Subcutaneous abdominal adipose tissue (tissue), 5 donors: Measurements from ENCODE around the gene OVCA2.

ENCODE experiments used
- H3K27ac ChIP-seq: one replicate; pipeline ENCODE4 v1.7.0; 2013; ENCODE audit warnings: low read depth, mild to moderate bottlenecking, inconsistent platforms, low read length, moderate library complexity
- H3K27me3 ChIP-seq, 5 donors: one replicate each; pipeline ENCODE4 v1.7.0; 2013; ENCODE audit warnings: low read length in 5 of 5, inconsistent platforms in 1 of 5; ENCODE audit not compliant: control insufficient read depth in 5 of 5, insufficient read depth in 4 of 5
- H3K36me3 ChIP-seq, 5 donors: one replicate each; pipeline ENCODE4 v1.7.0; 2013; ENCODE audit warnings: low read length in 5 of 5; ENCODE audit not compliant: control insufficient read depth in 5 of 5, insufficient read depth in 5 of 5
- H3K4me1 ChIP-seq, 5 donors: one replicate each; pipeline ENCODE4 v1.7.0; 2013; ENCODE audit warnings: low read length in 5 of 5, mild to moderate bottlenecking in 3 of 5, moderate library complexity in 1 of 5; ENCODE audit not compliant: control insufficient read depth in 5 of 5, insufficient read depth in 5 of 5
- H3K4me3 ChIP-seq, 5 donors: one replicate each; pipeline ENCODE4 v1.7.0; 2013; ENCODE audit warnings: low read length in 5 of 5, low read depth in 1 of 5
- H3K9ac ChIP-seq, 5 donors: one replicate each; pipeline ENCODE4 v1.7.0; 2013; ENCODE audit warnings: low read length in 5 of 5, mild to moderate bottlenecking in 4 of 5, moderate library complexity in 3 of 5
- H3K9me3 ChIP-seq, 5 donors: one replicate each; pipeline ENCODE4 v1.7.0; 2013; ENCODE audit warnings: low read length in 5 of 5; ENCODE audit not compliant: control insufficient read depth in 5 of 5
- donor health status: healthy.
- donor health status: healthy.
- donor health status: healthy.
- donor health status: healthy.
- donor health status: healthy.

Gene OVCA2

DNA sequence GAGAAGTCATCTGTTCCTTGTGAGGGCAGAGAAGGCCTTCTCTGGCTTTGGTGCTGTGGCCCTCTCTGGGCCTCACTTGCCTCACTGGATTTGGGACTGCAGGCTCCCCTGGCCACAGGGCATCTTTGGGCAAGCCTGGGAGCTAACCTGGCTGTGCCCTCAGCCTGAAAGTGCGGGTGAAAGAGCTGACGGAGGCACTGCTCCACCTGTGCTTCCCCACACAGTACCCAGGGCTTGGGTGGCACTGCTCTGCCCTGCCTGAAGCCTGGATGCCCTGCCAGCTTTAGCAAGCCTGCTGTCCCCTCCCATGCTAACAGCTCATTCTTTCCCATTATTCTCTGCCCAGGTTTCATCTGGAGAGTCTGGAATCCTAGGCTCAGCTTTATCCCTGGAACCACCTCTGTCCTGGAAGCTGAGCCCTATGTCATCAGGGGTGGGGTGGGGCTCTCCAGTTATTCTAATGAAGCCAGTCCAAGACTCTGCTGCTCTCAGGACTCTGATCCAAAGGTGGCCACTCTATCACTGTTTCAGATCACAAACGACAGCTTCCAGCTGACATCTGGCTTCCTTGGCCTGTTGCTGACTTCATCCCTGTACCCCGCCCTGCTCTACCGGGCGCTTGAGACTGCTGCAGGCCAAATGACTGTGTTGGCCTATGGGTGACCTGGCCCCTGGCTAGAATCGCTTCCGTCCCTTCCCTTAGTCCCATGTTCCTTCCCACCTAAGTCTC lies 42.4 kb downstream of the OVCA2 start:
- H3K27ac ChIP-seq: peak overlapping the region; percentile 75
- H3K4me3 ChIP-seq: peak overlapping the region in 2 of 5 donors; percentile 18 to 36
- H3K9ac ChIP-seq: peak overlapping the region in 3 of 5 donors; percentile 11 to 53 (median 38)
- H3K4me1 ChIP-seq: peaks cover 41 to 68% (median 61%) of the 10 kb centered on the region in 5 donors
- peaks cover 0 to 33% (median 23%) of the 10 kb centered on the region in 5 donors for H3K36me3 ChIP-seq
- no peaks in the 10 kb centered on the region for H3K9me3 ChIP-seq
- H3K27me3 ChIP-seq: no peaks in the 10 kb centered on the region

DNA sequence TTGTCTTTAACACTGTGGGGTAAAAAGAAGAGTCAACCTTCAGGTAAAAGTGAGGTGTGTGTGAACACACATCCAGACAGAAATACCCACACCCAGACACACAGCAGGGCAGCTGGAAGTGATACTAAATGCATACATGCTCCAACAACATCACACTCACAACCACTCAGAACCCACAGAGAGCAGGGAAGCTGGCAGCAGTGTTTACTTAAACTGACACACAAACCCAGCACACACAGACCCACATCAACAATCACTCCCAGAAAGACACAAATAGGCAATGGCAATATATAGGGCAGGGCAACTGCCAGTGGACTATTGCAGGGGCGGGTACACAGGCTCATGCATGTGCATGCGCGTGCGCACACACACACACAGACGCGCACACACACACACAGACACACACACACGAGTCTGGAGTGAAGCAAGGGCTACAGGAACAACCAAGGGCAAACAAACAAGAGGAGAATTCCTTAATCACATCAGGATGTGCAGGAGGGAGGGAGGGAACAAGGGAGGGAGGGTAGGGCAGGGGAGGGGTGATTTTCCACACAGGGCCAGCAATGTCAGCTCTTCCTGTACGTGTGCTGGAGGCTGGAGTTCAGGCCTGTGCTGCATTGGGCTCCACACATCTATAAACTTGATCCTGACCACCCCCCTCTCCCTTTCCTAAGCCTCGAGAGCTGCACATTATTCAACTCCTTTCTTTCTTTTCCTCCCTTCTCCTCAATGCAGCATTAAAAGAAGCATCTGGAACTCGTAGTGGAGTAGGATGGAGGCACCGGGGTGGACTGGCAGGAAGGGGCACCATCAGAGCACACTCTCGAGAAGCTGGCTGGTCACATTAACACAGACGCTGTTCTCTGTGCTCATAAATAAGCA lies 43.2 kb downstream of the OVCA2 start:
- Histone ChIP-seq H3K9ac (peak overlapping the region in 2 of 5 donors; percentile 11 to 35), H3K36me3 (peaks cover 0 to 26% (median 20%) of the 10 kb centered on the region in 5 donors)

DNA sequence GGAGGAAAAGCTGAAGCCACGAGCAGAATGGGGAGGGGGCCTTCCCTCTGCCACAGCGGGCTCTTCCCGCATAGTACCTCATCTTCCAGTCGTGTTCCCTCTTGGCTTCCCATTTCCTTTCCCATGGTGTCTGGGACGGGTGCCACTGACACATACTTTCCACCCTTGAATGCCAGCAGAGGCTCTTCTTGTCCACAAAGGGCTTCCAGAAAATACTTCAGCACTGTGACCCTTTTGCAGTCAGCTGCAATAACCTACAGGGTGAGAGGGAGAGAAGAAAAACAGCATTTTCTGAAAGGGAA lies 43.8 kb downstream of the OVCA2 start:
- Histone ChIP-seq H3K27ac (peak overlapping the region; percentile 75), H3K4me1 (peaks cover 41 to 82% (median 73%) of the 10 kb centered on the region in 5 donors), H3K9me3 (no peaks in the 10 kb centered on the region), H3K9ac (peak overlapping the region in 1 of 5 donors; percentile 19), H3K4me3 (no peak overlapping the region), H3K36me3 (peaks cover 0 to 21% (median 18%) of the 10 kb centered on the region in 5 donors), H3K27me3 (no peaks in the 10 kb centered on the region)

More for the DNA sequence above, 43.2 kb downstream of the OVCA2 start:
- H3K9me3 ChIP-seq: no peaks in the 10 kb centered on the region
- peak overlapping the region; percentile 75 for H3K27ac ChIP-seq
- peaks cover 41 to 76% (median 67%) of the 10 kb centered on the region in 5 donors for H3K4me1 ChIP-seq
- no peaks in the 10 kb centered on the region for H3K27me3 ChIP-seq
- H3K4me3 ChIP-seq: peak overlapping the region in 1 of 5 donors; percentile 36

DNA sequence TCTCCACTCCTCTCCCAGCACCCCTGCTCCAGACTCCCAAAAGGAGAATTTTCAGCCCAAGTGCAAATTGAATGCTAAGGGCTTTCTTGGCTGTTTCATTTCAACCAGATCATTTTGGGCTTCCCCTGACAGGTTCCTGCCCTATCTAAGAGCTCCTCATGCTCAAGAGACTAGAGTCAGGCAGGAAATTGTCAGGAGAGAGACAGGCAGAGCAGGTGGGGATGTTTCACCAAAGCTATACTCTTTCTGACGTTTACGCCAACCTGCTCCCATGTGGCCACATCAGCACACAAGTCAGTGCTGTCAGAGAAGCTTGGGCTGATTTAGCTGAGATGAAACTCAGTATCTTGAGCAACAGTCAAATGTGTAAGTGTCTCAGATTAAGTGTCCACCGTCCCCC lies 44.5 kb downstream of the OVCA2 start:
- Histone ChIP-seq H3K36me3 (peaks cover 0 to 14% (median 13%) of the 10 kb centered on the region in 5 donors), H3K9ac (no peak overlapping the region), H3K9me3 (no peaks in the 10 kb centered on the region), H3K4me1 (peaks cover 41 to 89% (median 80%) of the 10 kb centered on the region in 5 donors), H3K4me3 (no peak overlapping the region), H3K27ac (peak overlapping the region; percentile 75), H3K27me3 (no peaks in the 10 kb centered on the region)

DNA sequence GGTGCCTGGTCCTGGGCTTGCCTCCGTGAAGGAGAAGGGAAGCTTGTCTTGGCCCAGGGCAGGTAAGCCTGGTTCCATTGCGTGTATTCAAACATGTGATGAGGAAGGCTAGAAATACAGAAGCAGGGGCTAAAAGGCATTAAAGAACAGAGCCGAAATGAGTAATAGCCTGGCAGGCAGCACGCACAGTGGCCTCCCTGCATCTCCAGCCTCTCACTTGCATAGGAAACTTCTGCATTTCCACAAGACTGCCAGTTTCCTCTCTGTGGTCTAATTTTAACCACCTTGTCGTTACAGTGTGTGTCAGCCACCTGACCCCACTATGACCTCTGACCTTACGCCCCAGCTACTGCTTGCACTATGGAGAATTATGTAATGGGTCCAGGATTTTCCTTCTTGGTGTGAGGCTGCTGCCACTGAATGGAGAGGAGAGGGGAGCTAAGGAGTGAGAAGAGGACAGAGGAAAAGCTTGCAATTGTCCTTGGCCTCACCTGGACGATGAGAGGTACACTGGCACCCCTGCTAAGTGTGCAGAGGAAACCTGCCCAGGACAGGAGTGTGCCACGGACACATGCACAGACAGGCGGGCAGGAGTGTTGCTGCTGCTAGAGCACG lies 45.9 kb downstream of the OVCA2 start:
- no peaks in the 10 kb centered on the region for H3K9me3 ChIP-seq
- peaks cover 41 to 86% (median 82%) of the 10 kb centered on the region in 5 donors for H3K4me1 ChIP-seq
- H3K36me3 ChIP-seq: peaks cover 0 to 4% (median under 1%) of the 10 kb centered on the region in 5 donors
- peak overlapping the region; percentile 4 for H3K27ac ChIP-seq
- H3K27me3 ChIP-seq: no peaks in the 10 kb centered on the region
- H3K9ac ChIP-seq: no peak overlapping the region
- peak overlapping the region in 1 of 5 donors; percentile 9 for H3K4me3 ChIP-seq

DNA sequence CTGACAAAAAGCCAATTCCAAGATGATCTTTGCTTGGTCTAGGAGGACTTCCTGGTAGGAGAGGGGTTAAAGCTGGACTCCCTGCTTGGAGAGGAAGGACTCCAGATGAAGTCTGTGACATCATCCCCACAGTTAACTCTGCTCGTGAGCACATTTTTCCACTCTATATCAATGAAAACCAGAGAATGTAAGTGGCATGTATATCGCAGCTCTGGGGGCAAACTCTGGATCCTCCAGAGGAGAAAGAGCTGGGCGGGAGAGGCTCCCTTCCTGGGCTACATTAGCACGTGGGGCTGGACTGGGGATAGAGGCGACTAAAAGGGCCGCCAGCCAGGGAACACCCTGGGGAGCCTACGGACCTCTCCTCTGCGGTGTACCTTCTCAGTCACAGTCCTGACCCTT lies 47.2 kb downstream of the OVCA2 start:
- Histone ChIP-seq H3K36me3 (peaks cover 0 to 2% (median 0%) of the 10 kb centered on the region in 5 donors), H3K9me3 (no peaks in the 10 kb centered on the region), H3K4me1 (peaks cover 34 to 74% (median 73%) of the 10 kb centered on the region in 5 donors), H3K9ac (peak overlapping the region in 3 of 5 donors; percentile 55 to 72 (median 68)), H3K27me3 (no peaks in the 10 kb centered on the region), H3K4me3 (peak overlapping the region; percentile 41 to 71 (median 61)), H3K27ac (peak overlapping the region; percentile 33)

DNA sequence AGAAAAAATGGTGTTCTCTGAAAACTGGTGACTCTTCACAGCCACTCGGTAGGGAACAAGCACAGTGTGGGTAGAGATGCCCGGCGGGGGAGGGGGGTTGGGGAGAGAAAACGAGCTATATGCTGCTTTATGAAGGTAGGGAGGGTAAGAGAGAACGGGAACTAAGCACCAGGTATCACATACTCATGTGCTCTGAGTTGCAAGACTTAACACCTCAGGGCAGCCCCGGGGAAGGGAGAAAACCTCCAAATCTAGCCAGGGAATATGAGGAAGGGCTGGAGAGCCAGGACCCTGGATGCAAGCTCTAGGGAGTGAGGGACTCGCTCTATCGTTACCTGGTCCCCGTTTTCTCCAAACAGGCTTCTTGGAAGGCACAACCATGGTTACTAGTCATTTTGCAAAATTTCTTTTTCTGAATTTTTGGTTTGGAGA lies 48.4 kb downstream of the OVCA2 start:
- Histone ChIP-seq H3K4me1 (peaks cover 24 to 68% (median 67%) of the 10 kb centered on the region in 5 donors), H3K9ac (peak overlapping the region in 1 of 5 donors; percentile 8), H3K4me3 (peak overlapping the region in 4 of 5 donors; percentile 13 to 67 (median 56)), H3K36me3 (peaks cover 0 to 8% (median 0%) of the 10 kb centered on the region in 5 donors), H3K9me3 (no peaks in the 10 kb centered on the region), H3K27me3 (no peaks in the 10 kb centered on the region), H3K27ac (peak overlapping the region; percentile 14)

DNA sequence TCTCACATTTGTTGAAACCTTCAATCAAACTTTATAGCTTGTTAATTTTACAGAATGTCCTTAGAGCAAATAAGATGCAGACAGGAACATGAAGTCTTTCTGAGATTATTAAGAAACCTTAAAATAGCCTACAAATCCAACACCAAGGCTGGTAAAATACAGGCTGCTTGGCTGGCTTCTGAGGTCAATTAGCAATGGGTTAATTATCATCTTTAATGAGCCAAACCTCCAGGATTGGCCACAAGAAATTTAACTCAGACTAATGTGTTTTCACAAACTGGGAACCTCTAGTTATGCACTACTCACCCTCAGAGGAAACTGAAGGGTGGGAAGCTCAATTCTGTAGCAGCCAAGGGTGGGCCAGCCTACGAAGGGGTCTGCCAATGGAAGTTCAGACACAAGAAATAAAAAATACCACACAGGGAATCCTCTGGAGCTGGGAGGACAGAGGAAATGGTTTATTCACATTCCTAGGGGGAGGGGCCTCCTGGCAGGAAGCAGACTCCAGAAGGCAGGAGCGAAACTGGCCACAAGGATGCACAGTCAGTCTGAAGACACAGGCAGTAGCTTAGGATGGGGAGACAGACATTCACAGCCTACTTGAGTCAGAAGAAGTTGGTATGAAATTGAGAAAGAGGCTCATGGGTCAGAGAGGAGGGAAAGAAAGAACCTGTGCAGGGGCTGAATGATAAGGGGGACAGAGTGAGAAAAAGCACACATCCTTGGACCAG lies 49.1 kb downstream of the OVCA2 start:
- Histone ChIP-seq H3K27ac (peak overlapping the region; percentile 14), H3K4me1 (peaks cover 18 to 65% (median 60%) of the 10 kb centered on the region in 5 donors), H3K9me3 (no peaks in the 10 kb centered on the region), H3K36me3 (peaks cover 0 to 8% (median 0%) of the 10 kb centered on the region in 5 donors), H3K27me3 (no peaks in the 10 kb centered on the region), H3K4me3 (no peak overlapping the region), H3K9ac (no peak overlapping the region)

DNA sequence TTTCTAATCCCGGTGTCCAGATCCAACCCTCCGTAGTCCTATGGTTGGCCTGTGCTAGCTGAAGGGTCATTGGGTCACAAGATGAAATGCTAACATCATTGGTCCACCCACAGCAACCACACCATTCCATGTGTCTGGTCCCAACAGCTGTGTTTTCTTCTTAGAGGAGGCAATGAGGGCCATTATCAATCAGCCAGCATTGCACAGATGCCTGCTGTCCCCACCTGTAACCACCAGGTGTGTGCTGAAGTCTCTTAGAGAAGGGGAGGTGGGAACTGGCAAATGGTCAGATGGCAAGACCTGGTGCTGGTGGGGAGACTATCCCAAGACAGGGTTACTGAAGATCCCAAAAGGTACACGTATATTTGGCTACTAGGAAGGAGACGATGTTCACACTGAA lies 50.4 kb downstream of the OVCA2 start:
- Histone ChIP-seq H3K27ac (no peak overlapping the region), H3K4me3 (no peak overlapping the region), H3K9ac (no peak overlapping the region), H3K36me3 (peaks cover 0 to 6% (median 0%) of the 10 kb centered on the region in 5 donors), H3K9me3 (no peaks in the 10 kb centered on the region), H3K4me1 (peaks cover 12 to 52% (median 48%) of the 10 kb centered on the region in 5 donors), H3K27me3 (no peaks in the 10 kb centered on the region)
